Tibial nerve (tissue), 3 donors: ENCODE results near the gene ARHGEF28.

Experiments
- CTCF ChIP-seq, 5 experiments: fragments of 200-600 bp in 3 of 5; fragments of 450-650 bp in 2 of 5; sonication (generic) in 3 of 5; IDR thresholded peaks; one replicate each; pipeline ENCODE4 v1.5.1; 2016 to 2019; ENCODE audit warnings: antibody characterized with exemption in 5 of 5, mild to moderate bottlenecking in 3 of 5, moderate library complexity in 2 of 5
- POLR2A ChIP-seq, 2 donors: fragments of 450-650 bp; IDR thresholded peaks; one replicate each; pipeline ENCODE4 v1.6.1; 2017; ENCODE audit warnings: antibody characterized with exemption in 2 of 2, mild to moderate bottlenecking in 2 of 2, moderate library complexity in 2 of 2

GRCh38 chr5:73938938-73939320, 312.9 kb downstream of the ARHGEF28 start:
- no peak for TF ChIP-seq POLR2A (IDR thresholded peaks at IDR 0.05)
- no peak for TF ChIP-seq CTCF (IDR thresholded peaks at IDR 0.05)
